Posterior vena cava (tissue), 2 donors: ENCODE results near the gene PTGIS. TPM values are rescaled to one million over a fixed set of nuclear protein-coding genes. Genes with fewer than 3 reads are reported as not detected.

Experiments used
- DNase-seq: peaks from one replicate; pipeline ENCODE4 v3.0.0-alpha.2; 2020; ENCODE audit warnings: low spot score
- intact Hi-C, 2 donors: fragments of 100-400 bp; cut with DNase I; formaldehyde crosslinking; loops; one replicate each; pipeline versions ENCODE4 v1.14.1 to v1.14.2; 2022 to 2023
- total RNA-seq, 2 donors: library from RNA; stranded (reverse); fragmentation: NEBNext Ultra II Directional; extraction: Animal tissue kit (Norgen Biotek cat#: 25700); gene quantifications; one replicate each; pipeline ENCODE4 v1.2.1, GENCODE V29; 2021
- donor health status: DM: yes; HTN: yes; CAD: no.
- donor health status: DM: yes; HTN: yes; CAD: no.

The PTGIS gene
- total RNA-seq, 2 donors from 2014 or later = 359 to 447 TPM

DNA sequence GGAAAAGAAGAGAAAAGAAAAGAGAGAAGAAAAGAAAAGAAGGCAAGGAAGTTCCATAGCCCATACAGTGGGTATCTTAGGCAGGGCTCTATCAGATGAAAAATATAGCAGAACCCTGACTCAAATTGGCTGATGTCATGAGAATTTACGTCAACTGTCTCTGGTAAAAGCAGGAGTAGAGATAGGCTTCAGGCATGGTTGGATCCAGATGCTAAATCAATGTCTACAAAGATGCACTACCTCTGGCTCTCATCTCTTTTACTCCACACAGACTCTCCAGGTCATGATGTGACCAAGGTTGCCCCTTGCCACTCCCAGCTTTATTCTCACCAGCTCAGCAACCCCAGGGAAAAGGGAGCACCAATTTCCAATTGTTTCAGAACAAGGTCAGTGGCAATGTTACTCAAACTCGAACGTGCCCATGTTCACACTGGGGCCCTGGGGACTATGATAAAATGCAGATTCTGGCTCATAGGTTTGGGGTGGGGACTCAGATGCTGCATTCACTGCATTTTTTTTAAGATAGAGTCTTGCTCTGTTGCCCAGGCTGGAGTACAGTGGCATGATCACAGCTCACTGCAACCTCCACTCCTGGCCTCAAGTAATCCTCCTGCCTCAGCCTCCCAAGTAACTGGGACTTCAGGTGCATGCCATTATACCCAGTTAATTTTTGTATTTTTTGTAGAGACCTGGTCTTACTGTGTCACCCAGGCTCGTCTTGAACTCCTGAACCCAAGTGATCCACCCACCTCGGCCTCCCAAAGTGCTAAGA, 33.4 kb upstream of the PTGIS start:
- DNase-seq = no peak
- intact Hi-C loops = loop anchor here in 1 of 2 donors (10.0 kb wide), 1 partner anchor 277 kb away; no protein-coding TSS in a partner anchor

DNA sequence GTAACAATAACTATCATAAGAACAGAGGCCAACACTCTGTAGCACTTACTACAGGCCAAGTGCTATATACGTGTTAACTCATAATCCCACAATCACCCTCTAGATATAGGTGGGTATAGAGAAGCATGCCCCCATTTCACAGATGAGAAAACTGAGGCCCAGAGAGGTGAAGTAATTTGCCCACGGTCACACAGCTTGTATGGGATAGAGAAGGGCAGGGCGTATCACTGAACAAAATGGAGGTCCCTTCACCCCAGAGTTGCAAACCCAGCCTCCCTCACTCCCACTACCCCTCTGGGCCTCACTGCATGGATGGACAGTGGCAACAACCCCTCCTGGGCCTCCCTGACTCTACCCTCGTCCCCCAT, 31.8 kb upstream of the PTGIS start:
- intact Hi-C loops = loop anchor here in 1 of 2 donors (10.0 kb wide), 1 partner anchor 275 kb away; no protein-coding TSS in a partner anchor
- no peak for DNase-seq

DNA sequence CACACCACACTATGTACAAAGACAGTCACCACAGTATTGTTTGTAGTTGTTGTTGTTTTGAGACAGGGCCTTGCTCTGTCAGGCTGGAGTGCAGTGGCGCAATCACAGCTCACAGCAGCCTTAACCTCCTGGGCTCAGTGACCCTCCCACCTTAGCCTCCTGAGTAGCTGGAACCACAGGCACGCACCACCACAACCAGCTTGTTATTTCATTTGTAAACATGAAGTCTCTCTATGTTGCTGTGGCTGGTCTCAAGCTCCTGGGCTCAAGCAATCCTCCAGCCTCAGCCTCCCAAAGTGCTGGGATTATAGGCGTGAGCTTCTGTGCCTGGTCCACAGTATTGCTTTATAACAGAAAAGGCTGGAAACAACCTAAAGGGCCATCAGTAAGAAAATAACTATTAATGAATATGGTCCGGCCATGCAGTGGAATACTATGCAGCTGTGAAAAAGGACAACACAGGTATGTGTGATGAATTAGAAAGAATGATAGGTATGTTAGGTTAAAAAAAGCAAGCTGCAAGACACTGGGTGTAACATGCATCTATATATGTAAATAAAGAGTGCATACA, 30.0 kb upstream of the PTGIS start:
- no peak for DNase-seq
- intact Hi-C loops = no loop called here

DNA sequence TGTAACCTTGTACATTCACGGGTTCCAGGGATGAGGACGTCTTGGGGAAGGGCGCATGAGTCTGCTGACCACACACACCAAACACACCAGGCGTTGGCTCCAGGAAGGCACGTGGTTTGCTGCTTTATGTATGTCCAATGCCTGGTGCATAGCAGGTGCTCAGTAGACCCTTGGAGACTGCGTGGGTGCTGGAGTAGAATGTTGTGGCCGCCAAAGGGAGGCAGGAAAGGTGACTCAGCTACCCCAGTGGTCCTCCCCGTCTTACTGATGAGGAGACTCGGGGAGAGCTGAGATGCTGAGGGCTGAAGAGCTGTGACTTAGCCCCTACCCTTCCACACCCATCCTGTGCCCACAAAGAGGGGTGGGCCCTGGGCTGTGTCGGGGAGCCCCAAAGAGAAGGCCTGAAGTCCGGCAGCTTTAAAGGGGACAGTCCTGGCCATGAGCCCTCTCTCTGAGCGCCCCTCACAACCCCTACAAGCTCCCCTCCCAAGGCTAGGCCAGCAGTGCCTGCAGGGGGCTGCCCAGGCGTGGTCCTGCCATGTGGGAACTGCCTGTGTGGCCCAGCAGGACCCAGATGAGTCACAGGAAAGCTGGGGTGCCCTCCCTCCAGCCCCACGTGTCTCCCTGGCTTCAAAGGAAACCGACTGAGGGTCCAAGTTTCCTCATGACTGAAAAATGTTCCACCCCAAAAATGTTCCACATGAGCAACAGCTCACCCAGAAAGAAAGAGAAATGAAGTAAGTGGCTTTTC, 28.0 kb upstream of the PTGIS start:
- no peak for DNase-seq
- intact Hi-C loops = no loop called here

DNA sequence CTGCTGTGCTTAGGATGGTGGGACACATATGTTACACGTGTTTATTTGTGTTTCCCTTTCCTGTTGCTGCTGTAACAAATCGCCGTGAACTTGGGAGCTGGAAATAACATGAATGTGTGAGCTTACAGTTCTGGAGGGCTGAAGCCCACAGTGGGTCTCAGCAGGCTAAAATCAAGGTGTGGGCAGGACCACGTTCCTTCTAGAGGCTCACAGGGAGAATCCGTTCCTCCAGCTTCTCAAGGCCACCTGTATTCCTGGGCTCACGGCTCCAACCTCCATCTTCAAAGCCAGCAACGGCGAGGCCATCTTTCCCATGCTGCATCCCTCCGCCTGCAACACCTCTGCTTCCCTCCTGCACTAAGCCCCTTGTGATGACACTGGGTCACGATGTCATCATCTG, 27.4 kb upstream of the PTGIS start:
- intact Hi-C loops = no loop called here
- DNase-seq = no peak

DNA sequence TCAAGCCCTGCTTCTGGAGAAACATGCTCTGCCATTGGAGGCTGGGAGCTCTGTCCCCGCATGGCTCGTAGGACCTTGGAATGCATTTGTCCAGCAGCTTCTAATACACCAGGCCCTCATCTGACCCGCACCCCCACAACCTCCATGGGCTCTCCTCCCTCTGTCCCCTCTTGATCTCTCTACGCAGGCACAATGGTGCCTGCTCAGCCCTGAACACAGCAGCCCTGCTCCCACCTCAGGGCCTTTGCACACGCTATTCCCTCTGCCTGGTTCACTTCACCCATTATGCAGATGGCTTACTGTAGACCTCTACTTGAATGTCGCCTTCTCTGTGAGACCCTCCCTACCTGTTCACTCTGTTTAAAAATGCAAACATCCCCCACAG, 27.0 kb upstream of the PTGIS start:
- intact Hi-C loops = loop anchor here in 1 of 2 donors (5.0 kb wide), 1 partner anchor 38 kb away; no protein-coding TSS in a partner anchor
- no peak for DNase-seq

DNA sequence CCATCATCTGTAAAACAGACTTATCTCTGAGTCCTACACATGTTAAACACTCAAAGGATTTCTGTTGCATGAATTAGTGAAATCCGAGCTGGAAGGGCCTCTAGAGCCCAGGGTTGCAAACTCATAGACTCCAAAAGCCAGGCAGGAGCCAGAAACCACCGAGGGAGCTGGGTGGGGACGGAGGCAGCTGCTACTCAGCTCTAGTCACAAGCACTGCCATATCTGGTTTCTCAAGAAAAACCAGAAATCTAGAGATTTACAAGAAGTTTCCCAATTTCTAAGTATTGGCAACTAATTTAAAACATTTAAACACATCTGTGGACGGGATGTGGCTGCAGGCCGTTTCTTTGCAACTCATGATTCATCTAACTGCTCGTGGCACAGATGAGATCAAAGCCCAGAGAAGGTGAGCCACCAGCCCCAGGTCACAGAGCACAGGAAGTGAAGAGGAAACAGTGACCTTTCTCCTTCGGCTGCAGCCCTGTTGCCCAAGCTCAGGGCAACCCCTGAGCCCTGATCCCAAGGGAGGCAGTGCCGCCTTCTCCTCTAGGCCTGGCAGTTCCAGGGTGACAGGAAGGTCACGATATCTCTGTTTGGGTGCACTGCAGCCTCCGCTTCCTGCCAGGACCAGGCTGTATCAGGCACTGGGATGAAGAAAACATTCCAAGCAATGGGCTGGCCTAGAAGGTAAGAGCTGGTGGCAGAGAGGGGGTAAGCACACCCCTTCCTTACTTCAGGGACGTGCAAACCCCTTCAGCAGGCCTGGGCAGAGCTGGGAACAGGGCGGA, 26.4 kb upstream of the PTGIS start:
- peak; percentile 93 for DNase-seq
- intact Hi-C loops = loop anchor here in 1 of 2 donors (5.0 kb wide), 1 partner anchor 37 kb away; no protein-coding TSS in a partner anchor

DNA sequence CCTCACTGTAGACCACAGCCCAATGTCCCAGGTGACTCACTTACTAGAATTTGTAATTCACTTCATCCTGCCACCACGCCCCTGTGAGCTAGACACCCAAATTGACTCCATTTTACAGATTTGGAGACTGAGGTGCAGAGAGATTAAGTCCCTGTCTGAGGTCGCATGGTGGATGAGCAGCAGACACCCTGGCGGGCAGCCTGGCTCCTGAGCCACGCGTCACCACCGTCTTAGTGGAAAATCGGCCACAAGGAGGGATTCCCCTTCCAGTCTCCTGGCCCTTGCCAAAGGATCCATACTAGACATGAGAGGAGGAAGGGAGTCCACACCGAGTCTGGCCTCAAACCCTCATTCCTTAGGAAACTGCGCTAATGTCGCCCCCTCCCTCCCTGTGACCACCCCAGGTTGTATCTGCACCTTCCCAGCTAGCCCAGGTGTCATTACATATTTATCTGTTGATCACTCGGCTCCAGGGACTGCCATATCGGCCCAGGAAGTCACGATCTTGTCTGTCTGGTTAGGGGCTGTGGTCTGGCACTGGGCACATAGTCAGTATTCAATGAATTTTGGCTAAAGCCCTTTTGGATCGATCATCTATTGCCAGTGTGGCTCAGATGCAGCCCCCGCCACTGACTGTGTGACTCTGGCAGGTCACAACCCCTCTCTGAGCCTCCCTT, 25.7 kb upstream of the PTGIS start:
- intact Hi-C loops = loop anchor here in 1 of 2 donors (5.0 kb wide), 1 partner anchor 36 kb away; no protein-coding TSS in a partner anchor
- DNase-seq = no peak

DNA sequence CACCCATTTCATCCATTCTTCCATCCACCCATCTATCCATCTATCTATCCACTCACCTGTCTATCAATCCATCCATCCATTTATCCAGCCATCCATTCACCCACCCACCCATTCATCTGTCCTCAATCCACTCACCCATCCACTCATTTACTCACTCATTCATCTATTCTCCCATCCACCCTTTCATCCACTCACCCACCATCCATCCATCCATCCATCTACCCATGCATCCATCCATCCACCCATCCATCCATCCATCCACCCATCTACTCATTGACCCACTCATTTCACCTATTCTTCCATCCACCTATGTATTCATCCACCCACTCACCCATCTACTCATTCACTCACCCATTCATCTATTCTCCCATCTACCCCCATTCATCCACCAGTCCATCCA, 24.2 kb upstream of the PTGIS start:
- DNase-seq = no peak

DNA sequence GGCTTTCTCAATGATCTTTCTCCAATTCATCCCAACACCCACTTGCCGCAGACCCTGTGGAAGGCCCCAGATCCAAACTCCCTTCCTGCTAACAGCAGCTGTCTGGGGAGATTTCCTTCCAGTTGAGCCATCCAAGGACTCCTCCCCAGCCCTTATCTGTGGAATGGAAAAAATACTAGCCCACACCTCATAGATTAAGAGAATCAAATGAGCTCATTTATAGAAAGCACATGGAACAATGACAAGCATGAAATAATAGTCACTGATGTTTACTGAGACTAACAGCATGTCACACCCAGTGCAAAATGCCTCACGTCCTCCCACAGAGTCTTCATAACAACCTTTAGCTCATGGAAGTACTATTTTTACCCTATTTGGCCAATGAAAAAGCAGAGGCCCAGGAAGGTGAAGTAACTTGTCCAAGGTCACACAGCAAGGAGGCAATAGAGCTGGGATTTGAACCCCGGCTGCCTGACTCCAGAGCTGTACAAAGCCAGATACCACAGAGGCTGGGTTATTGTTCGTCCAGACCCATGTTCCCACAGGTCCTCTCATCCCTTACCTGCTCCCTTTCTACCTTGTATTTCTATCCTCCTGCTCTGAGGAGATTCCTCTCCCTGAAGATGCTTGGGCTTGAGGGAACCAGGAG, 23.4 kb upstream of the PTGIS start:
- intact Hi-C loops = loop anchor here in 1 of 2 donors (5.0 kb wide), 1 partner anchor 34 kb away; no protein-coding TSS in a partner anchor

More for the DNA sequence above, 24.2 kb upstream of the PTGIS start:
- intact Hi-C loops = loop anchor here in 1 of 2 donors (5.0 kb wide), 1 partner anchor 35 kb away; no protein-coding TSS in a partner anchor

DNA sequence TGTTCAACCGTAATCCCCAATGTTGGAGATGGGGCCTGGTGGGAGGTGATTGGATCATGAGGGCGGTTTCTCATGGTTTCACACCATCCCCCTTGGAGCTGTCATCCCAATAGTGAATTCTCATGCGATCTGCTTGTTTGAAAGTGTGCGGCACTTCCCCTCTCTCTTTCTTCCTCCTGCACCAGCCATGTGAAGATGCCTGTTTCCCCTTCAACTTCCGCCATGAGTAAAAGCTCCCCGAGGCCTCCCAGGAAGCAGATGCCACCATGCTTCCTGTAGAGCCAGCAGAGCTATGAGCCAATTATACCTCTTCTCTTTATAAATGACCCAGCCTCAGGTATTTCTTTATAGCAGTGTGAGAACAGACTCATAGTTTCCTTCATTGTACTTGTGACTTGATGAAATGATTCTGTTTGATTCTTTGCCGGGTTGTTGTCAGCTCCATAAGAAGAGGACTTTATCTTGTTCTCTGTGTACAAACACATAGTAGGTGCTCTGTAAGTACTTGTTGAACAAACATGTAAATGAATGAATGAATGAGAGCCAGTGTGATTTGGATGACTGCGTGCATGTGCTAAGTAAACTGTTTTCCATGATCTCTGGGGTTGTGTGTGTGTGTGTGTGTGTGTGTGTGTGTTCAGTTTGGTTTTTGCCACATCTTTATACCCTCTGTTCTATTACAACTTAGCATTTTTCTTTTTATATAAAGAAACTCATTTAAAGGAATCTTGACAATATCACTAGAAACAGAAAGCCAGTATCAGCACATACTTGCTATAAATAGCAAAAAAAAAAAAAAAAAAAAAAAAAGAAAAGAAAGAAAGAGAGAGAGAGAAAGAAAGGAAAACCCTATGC, 22.5 kb upstream of the PTGIS start:
- DNase-seq = no peak
- intact Hi-C loops = loop anchor here in 1 of 2 donors (5.0 kb wide), 1 partner anchor 33 kb away; no protein-coding TSS in a partner anchor

More for the DNA sequence above, 23.4 kb upstream of the PTGIS start:
- DNase-seq = no peak

DNA sequence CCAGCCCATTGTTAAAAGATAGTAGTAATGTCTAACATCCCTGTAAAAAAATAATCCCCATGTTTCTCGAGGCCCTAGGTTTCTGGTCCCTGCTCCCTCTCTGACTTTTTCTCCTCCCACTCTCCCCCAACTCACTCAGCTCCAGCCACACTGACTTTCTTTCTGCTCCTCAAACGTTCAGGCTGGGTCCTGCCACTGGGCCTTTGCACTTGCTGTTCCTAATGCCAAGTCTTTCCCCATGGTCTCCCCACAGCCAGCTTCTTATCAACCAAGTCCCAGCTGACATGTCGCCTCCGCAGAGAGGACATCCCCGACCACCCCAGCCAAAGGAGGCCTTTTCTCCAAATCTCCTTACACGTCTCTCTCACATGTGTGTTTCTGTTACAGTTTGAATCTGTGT, 21.8 kb upstream of the PTGIS start:
- no peak for DNase-seq
- intact Hi-C loops = loop anchor here in 1 of 2 donors (5.0 kb wide), 1 partner anchor 32 kb away; no protein-coding TSS in a partner anchor

DNA sequence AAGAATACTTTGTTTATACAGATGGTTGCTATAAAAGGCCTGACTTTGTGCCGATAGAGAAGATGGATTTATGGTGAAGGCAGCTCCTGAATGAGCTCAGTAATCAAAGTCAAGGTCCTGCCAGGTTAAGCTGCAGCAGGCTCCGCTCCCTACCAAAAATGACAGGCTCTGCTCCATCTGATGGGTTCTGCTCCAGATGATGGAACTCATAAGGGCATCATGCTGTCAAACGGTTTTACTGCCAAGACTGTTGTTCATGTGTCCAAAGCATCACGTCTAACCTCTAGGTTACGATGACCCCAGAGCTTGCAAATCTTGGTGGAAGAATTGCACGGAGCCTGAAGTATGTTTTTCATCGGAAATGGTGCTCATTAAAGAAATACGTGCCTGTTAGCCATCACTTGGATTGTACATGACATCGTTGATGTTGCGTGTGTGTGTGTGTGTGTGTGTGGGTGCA, 19.2 kb upstream of the PTGIS start:
- no peak for DNase-seq

DNA sequence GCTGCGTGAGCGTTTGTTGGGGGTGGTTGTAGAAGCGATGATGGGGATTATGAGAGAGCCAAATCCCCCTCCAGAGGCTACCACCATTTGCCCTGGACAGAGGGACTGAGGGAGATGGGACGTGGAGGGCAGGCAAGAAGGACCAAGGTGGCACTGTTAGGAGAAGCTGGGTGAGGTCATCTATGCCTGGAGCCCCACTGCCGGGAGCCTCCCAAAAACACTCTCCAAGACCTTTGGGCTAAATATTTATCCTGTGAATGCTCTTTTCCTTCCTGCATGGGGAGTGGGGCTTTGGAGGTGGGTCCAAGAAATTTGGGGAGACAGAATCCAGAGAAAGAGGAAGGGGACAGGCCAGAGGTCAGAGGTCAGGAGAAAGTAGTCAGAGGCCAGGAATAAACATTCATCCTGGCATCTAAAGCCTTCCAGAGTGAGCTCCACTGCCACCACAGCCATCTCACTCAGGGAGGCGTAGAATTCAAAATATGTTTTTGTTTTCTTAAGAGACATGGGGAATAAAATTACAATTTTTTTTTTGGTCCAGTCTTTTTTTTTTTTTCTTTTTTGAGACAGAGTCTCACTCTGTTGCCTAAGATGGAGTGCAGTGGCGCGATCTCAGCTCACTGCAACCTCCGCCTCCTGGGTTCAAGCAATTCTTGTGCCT, 17.8 kb upstream of the PTGIS start:
- DNase-seq = no peak

More for the DNA sequence above, 19.2 kb upstream of the PTGIS start:
- intact Hi-C loops = no loop called here

DNA sequence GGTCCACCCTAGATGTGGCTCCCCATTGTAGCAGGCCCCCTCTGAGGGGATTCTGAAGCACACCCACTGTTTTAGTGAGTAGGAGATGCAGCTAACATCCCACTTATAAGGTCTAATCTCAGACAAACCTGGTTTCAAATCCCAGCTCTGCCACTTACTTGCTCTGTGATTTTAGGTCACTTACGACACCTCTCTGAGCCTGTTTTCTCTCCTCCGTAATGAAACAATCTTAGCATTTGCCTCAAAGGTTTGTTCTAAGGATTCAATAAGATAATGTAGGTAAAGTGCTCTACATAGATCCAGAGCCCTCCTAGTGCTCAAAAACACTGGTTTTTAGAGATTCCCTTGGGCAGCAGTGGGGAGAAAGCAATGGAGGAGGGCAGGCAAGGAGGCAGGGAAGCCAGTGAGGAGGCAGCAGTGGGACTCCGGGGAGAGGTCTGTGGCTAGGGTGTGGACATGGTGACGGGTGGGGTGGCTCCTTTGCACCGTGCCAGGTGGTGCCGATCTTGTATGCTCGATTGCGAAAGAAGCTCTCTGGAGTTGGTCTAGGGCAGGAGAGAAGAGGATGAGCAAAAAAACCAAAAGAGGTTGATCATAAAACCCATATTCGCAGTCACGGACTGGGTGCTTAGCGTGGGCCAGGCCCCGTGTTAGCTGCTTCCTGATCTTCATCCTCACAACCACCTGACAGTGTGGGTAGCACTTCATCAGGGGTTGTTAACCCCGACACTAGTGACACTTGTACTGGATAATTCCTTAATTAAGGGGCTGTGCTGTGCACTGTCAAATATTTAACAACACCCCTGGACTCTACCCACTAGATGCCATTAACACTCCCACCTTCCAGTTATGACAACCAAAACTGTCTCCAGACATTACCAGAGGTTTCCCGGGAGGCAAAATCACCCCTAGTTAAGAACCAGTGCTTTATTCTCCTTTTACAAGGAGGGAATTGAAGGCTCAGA, 16.8 kb upstream of the PTGIS start:
- DNase-seq = peak; percentile 82
- intact Hi-C loops = no loop called here

More for the DNA sequence above, 17.8 kb upstream of the PTGIS start:
- intact Hi-C loops = no loop called here
